Colonic mucosa (tissue), 4 donors: ENCODE measurements around the gene TEAD3. TPM values are rescaled to one million over a fixed set of nuclear protein-coding genes. Genes with fewer than 3 reads are reported as not detected.
A peak's percentile ranks its signal among the peaks of the same experiment; 100 is the strongest.
"Not testable (repeated sequence)": the region's sequence is repeated elsewhere in the genome, so short reads cannot be mapped to it uniquely, and the experiment has no call there.

ENCODE experiments used
- DNase-seq: peaks from one replicate; pipeline ENCODE4 v3.0.0-alpha.2; 2020
- H3K27ac ChIP-seq: fragments of 200-600 bp; one replicate; pipeline ENCODE4 v1.8.0; 2021
- H3K27me3 ChIP-seq: fragments of 200-600 bp; one replicate; pipeline ENCODE4 v1.8.0; 2021
- H3K36me3 ChIP-seq: fragments of 200-600 bp; one replicate; pipeline ENCODE4 v1.8.0; 2021
- H3K4me1 ChIP-seq: fragments of 200-600 bp; one replicate; pipeline ENCODE4 v1.8.0; 2021; ENCODE audit warnings: mild to moderate bottlenecking
- H3K4me3 ChIP-seq: fragments of 200-600 bp; one replicate; pipeline ENCODE4 v1.8.0; 2021
- H3K9ac ChIP-seq, 2 donors: one replicate each; pipeline ENCODE4 v1.7.0; 2013; ENCODE audit warnings: control low read depth in 2 of 2, low read depth in 2 of 2, low read length in 2 of 2
- H3K9me3 ChIP-seq: fragments of 200-600 bp; one replicate; pipeline ENCODE4 v1.8.0; 2021
- intact Hi-C: fragments of 100-400 bp; cut with DNase I; formaldehyde crosslinking; loops from one replicate; pipeline ENCODE4 v1.14.1; 2022
- total RNA-seq, 2 donors: library from RNA; stranded (reverse); fragmentation: NEBNext Ultra II Directional in 1 of 2; extraction: Animal tissue kit (Norgen Biotek cat#: 25700) in 1 of 2; gene quantifications; one replicate each; pipeline ENCODE4 v1.2.1, GENCODE V29; 2021
- TF ChIP-seq, protein P1 (sequence below): fragments of 200-600 bp; IDR thresholded peaks from one replicate; pipeline ENCODE4 v1.8.0; 2022; ENCODE audit warnings: antibody characterized with exemption, mild to moderate bottlenecking
- donor health status: healthy.
- donor health status: DM: no; HTN: no; CAD: no.
- donor health status: DM: no; HTN: no; CAD: no.

TEAD3 gene
- total RNA-seq: 10 to 100 TPM; 24.5 to 38.4 TPM

DNA sequence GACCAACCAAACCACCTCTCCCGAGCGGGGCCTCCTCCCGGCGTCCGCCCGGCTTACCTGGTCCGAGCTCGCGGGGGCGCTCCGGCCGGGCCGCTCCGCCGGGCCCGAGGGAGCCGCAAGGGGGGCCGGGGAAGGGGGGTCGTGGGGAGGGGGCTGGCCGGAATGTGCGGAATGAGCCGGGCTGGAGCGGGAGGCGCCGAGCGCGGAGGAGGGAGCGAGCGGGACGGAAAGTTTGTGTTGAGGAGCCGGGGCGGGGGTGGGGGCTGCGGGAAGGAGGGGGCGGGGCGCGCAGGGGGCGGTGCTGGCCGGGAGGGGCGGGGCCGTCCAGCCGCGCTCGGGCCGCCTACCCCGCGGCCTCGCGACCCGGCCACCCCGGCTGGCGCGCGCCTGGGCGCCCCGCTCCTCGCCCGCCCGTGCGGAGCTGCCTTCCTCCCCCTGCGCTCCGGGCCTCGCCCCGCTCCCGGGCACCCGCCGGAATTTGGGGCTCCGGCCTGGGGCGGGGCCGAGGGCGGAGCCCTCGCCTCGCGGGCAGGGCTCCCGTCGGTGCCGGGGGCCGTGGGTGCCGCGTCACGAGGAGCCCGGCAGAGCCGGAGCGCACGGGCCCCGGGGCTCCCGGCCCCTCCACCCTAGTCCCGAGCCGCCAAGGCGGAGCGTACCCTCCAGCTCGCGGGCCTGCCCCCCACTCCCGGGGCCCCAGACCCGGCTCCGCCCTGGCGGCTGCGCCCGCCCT, at the start of gene TEAD3:
Gene TEAD3, minus strand, starts transcription at position 239 of the 730 bp plus-strand sequence.
- TF ChIP-seq, protein P1, sequence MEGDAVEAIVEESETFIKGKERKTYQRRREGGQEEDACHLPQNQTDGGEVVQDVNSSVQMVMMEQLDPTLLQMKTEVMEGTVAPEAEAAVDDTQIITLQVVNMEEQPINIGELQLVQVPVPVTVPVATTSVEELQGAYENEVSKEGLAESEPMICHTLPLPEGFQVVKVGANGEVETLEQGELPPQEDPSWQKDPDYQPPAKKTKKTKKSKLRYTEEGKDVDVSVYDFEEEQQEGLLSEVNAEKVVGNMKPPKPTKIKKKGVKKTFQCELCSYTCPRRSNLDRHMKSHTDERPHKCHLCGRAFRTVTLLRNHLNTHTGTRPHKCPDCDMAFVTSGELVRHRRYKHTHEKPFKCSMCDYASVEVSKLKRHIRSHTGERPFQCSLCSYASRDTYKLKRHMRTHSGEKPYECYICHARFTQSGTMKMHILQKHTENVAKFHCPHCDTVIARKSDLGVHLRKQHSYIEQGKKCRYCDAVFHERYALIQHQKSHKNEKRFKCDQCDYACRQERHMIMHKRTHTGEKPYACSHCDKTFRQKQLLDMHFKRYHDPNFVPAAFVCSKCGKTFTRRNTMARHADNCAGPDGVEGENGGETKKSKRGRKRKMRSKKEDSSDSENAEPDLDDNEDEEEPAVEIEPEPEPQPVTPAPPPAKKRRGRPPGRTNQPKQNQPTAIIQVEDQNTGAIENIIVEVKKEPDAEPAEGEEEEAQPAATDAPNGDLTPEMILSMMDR: no peak
- Histone ChIP-seq H3K36me3 (no peaks in the 10 kb centered on the region), H3K4me3 (peak within 1 kb of the TSS; percentile 77), H3K4me1 (peaks cover 15% of the 10 kb centered on the region), H3K9me3 (no peaks in the 10 kb centered on the region), H3K9ac (peak within 1 kb of the TSS; percentile 84 to 88), H3K27me3 (peaks cover 6% of the 10 kb centered on the region), H3K27ac (peak within 1 kb of the TSS; percentile 87)
- DNase-seq: peak; percentile 70
- intact Hi-C loops: no loop called here

DNA sequence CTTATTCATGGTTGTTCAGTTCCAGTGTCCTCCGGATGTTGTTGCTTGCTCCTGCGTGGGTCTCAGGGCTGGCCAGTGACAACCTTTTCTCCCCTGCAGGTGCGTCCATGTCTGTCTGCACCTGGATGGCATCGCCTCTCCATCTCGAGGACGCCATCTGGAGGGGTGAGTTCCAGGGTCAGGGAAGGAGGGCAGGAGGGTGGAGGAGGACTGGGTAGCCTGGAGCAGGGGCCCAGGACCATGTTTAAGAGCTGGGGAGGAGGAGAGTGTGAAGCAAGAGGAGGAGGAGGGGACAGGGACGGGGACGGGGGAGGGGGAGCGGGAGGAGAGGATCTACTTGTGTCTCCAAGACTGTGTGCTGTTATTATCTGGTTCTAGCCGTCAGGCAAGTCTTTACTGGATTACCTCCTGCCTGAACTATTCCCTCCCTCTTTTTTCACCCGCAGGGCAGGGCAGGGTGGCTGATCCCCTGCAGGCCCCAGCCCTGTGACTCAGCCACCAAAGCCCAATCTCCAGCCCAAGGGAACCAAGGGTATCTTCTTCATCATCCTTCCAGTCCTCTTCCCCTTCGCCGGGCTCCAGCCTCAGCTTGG, 48.0 kb upstream of the TEAD3 start:
- Histone ChIP-seq H3K9me3 (no peaks in the 10 kb centered on the region), H3K4me1 (no peaks in the 10 kb centered on the region), H3K27me3 (no peaks in the 10 kb centered on the region), H3K9ac (no peak overlapping the region), H3K27ac (no peak overlapping the region), H3K4me3 (no peak overlapping the region), H3K36me3 (no peaks in the 10 kb centered on the region)
- TF ChIP-seq, protein P1: no peak
- no peak for DNase-seq
- intact Hi-C loops: no loop called here

DNA sequence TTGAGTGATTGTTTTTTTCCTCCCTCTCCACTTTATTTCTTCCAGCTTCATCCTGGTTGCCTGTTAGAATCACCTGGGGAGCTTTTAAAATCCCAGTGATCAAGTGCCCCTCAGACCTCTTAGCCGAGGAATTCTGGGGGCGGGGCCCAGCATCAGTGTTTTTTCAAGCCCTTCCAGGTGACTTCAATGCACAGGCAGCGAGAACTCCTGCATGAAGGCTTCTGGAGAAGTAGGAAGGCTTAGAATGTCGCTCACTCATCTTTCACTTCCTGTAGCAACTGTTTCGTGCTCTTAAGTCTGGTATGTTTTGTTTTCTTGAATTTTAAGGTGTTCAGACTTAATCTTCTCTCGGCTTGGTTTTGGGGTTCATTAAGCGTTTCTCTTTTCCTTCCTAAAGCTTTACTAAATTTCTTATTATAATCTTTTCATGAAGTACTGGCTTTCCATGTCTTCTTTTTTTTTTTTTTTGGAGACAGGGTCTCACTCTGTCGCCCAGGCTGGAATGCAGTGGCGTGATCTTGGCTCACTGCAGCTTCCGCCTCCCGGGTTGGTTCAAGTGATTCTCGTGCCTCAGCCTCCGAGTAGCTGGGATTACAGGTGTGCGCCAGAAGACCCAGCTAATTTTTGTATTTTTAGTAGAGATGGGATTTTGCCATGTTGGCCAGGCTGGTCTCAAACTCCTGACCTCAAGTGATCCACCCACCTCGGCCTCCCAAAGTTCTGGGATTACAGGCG, 46.7 kb upstream of the TEAD3 start:
- Histone ChIP-seq H3K27ac (no peak overlapping the region), H3K9ac (no peak overlapping the region), H3K9me3 (no peaks in the 10 kb centered on the region), H3K4me1 (no peaks in the 10 kb centered on the region), H3K36me3 (no peaks in the 10 kb centered on the region), H3K27me3 (no peaks in the 10 kb centered on the region), H3K4me3 (no peak overlapping the region)
- no peak for DNase-seq
- TF ChIP-seq, protein P1: no peak
- intact Hi-C loops: no loop called here

DNA sequence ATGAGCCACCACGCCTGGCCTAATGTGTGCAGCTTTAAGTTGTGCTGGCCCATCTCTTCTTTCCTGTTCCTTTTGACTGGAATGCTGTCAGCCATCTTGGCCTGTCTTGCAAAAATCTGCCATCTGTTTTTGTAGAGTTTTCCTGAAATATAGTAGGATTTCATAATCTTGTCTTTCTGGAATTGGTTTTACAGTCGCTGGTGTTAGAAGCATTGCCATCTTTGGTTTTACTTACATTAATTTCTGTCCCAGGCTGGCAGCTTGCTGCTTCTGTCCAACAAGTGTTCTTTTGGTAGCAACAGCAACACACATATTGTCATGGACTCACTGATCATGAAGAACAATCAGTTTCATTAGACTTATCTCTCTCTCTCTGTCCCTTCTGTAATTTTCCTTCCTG, 45.0 kb upstream of the TEAD3 start:
- Histone ChIP-seq H3K27me3 (no peaks in the 10 kb centered on the region), H3K9me3 (no peaks in the 10 kb centered on the region), H3K4me1 (no peaks in the 10 kb centered on the region), H3K36me3 (no peaks in the 10 kb centered on the region), H3K4me3 (no peak overlapping the region), H3K27ac (no peak overlapping the region), H3K9ac (no peak overlapping the region)
- intact Hi-C loops: no loop called here
- TF ChIP-seq, protein P1: no peak
- DNase-seq: no peak

DNA sequence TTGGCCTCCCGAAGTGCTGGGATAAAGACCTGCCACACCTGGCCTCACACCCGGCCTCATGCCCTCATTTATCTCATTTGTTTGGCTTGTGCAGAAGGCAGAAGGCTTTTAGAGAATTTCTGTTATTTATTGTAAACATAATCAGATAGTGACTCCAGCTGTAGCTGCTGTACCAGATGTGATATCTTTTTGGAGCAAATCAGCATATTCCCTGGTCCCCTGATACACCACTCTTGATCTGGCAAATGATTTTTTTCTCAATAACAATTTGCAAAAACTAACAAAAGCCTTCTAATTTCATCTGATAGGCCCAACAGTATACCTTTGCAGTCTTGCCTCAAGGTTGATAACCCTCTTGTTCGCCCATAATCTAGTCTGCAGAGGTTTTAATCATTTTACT, 42.3 kb upstream of the TEAD3 start:
- H3K9ac ChIP-seq: no peak overlapping the region
- no peak overlapping the region for H3K27ac ChIP-seq
- H3K36me3 ChIP-seq: no peaks in the 10 kb centered on the region
- TF ChIP-seq, protein P1: no peak
- DNase-seq: no peak
- H3K27me3 ChIP-seq: no peaks in the 10 kb centered on the region
- intact Hi-C loops: no loop called here
- no peaks in the 10 kb centered on the region for H3K9me3 ChIP-seq
- no peaks in the 10 kb centered on the region for H3K4me1 ChIP-seq
- no peak overlapping the region for H3K4me3 ChIP-seq

DNA sequence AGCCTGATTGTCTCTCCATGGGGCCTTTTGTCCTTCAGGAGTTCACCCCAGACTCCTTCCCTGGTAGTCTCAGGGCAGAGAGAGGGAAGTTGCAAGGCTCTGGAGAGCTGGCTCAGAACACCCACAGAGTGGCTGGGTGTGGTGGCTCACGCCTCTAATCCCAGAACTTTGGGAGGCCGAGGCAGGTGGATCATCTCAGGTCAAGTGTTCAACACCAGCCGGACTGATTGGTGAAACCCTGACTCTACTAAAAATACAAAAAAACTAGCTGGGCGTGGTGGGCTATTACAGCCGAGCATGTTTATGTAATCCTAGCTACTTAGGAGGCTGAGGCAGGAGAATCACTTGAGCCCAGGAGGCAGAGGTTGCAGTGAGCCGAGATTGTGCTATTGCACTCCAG, 39.0 kb upstream of the TEAD3 start:
- DNase-seq, H3K4me3 ChIP-seq, H3K36me3 ChIP-seq, H3K9me3 ChIP-seq, intact Hi-C loops, H3K4me1 ChIP-seq, H3K27ac ChIP-seq, H3K9ac ChIP-seq, H3K27me3 ChIP-seq: not testable (repeated sequence)
